Measurements from ENCODE around the gene SPG11. TPM values are rescaled to one million over a fixed set of nuclear protein-coding genes. Genes with fewer than 3 reads are reported as not detected.

The SPG11 gene
- total and polyA plus RNA-seq, 2 of the 13 experiments (the other 11 are each of a cell fraction or from before 2014, with no cell fraction given) = 31.5 to 40.7 TPM

DNA sequence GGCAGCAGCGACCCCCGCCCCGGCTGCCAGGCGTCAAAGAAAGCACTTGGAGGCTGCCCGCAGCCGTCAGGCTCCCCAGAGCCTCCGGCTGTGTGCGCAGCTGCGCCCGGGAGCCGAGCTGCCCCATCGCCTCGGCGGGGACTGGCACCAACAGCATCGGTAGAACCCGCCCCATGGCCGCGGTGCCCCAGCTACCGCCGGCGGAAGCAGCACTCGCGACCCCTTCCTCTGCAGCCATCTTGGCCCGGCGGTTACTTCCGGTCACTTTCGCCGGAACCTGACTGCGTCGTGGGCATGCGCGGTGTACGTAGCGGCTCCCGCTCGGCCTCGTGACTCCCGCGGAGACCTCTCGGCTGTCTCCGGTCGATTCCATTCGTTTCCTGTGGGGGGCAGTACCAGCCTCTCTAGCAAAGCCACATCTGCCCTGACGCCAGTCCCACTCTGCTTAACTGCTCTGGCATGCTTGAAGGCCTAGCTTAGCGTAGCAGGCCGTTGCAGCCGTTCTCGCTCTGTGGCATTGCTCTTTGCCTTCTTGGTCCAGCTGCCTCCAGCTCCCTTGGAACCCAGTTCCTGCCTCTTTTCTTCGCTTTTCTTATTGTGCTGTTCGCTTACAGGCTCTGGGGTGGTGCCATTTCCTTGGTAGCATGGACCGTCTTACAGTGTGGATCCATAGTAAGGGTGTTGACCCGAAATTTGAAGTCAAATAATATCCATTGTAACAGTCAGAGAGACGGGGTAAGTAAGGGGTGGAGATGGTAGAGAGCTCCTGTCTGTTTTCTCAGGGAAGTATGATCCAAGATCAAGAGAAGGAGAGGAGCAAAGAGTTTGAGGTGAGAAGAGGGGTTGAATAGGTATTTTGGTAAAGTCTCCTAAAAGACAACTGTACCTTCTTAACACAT lies at the start of gene SPG11 (continued):
- TF ChIP-seq KIAA2018 (CRISPR knock-in tag; IDR thresholded peaks at IDR 0.05; ENCODE audit: borderline replicate concordance) (no peak), ZNF780A (CRISPR knock-in tag; IDR thresholded peaks at IDR 0.05) (peak; percentile 74; the same call in 1 of the 2 replicates), NFRKB (IDR thresholded peaks at IDR 0.05) (peak; percentile 79), GFI1 (CRISPR knock-in tag; IDR thresholded peaks at IDR 0.05; ENCODE audit: borderline replicate concordance) (no peak; the same call in 1 of the 2 replicates), STAT6 (CRISPR knock-in tag; IDR thresholded peaks at IDR 0.05; ENCODE audit: borderline replicate concordance) (peak; percentile 59; the same call in 1 of the 2 replicates), EHMT2 (IDR thresholded peaks at IDR 0.05; ENCODE audit: borderline replicate concordance, low read depth, low read length) (peak; percentile 51; the same call in 1 of the 2 replicates)
- TF ChIP-seq, protein P1, sequence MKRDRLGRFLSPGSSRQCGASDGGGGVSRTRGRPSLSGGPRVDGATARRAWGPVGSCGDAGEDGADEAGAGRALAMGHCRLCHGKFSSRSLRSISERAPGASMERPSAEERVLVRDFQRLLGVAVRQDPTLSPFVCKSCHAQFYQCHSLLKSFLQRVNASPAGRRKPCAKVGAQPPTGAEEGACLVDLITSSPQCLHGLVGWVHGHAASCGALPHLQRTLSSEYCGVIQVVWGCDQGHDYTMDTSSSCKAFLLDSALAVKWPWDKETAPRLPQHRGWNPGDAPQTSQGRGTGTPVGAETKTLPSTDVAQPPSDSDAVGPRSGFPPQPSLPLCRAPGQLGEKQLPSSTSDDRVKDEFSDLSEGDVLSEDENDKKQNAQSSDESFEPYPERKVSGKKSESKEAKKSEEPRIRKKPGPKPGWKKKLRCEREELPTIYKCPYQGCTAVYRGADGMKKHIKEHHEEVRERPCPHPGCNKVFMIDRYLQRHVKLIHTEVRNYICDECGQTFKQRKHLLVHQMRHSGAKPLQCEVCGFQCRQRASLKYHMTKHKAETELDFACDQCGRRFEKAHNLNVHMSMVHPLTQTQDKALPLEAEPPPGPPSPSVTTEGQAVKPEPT (CRISPR knock-in tag; IDR thresholded peaks at IDR 0.05; ENCODE audit: low read depth) = no peak
- TF ChIP-seq, protein P2, sequence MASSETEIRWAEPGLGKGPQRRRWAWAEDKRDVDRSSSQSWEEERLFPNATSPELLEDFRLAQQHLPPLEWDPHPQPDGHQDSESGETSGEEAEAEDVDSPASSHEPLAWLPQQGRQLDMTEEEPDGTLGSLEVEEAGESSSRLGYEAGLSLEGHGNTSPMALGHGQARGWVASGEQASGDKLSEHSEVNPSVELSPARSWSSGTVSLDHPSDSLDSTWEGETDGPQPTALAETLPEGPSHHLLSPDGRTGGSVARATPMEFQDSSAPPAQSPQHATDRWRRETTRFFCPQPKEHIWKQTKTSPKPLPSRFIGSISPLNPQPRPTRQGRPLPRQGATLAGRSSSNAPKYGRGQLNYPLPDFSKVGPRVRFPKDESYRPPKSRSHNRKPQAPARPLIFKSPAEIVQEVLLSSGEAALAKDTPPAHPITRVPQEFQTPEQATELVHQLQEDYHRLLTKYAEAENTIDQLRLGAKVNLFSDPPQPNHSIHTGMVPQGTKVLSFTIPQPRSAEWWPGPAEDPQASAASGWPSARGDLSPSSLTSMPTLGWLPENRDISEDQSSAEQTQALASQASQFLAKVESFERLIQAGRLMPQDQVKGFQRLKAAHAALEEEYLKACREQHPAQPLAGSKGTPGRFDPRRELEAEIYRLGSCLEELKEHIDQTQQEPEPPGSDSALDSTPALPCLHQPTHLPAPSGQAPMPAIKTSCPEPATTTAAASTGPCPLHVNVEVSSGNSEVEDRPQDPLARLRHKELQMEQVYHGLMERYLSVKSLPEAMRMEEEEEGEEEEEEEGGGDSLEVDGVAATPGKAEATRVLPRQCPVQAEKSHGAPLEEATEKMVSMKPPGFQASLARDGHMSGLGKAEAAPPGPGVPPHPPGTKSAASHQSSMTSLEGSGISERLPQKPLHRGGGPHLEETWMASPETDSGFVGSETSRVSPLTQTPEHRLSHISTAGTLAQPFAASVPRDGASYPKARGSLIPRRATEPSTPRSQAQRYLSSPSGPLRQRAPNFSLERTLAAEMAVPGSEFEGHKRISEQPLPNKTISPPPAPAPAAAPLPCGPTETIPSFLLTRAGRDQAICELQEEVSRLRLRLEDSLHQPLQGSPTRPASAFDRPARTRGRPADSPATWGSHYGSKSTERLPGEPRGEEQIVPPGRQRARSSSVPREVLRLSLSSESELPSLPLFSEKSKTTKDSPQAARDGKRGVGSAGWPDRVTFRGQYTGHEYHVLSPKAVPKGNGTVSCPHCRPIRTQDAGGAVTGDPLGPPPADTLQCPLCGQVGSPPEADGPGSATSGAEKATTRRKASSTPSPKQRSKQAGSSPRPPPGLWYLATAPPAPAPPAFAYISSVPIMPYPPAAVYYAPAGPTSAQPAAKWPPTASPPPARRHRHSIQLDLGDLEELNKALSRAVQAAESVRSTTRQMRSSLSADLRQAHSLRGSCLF (CRISPR knock-in tag; IDR thresholded peaks at IDR 0.05; ENCODE audit: borderline replicate concordance) = peak; percentile 79; the same call in 1 of the 2 replicates
